Uterus (tissue), 2 donors: Measurements from ENCODE around the gene CRYBG1.

Source experiments
- CTCF ChIP-seq, 4 experiments: fragments of 200-600 bp in 2 of 4; fragments of 450-650 bp in 2 of 4; sonication (generic) in 2 of 4; IDR thresholded peaks; one replicate each; pipeline ENCODE4 v1.5.1; 2016 to 2019; ENCODE audit warnings: antibody characterized with exemption in 4 of 4, mild to moderate bottlenecking in 2 of 4, moderate library complexity in 1 of 4
- POLR2A ChIP-seq, 2 donors: fragments of 450-650 bp; IDR thresholded peaks; one replicate each; pipeline ENCODE4 v1.6.1; 2016; ENCODE audit warnings: antibody characterized with exemption in 2 of 2, mild to moderate bottlenecking in 1 of 2, moderate library complexity in 1 of 2

GRCh38 chr6:106442395-106442794, 81.9 kb downstream of the CRYBG1 start:
- TF ChIP-seq POLR2A (IDR thresholded peaks at IDR 0.05) (no peak), CTCF (IDR thresholded peaks at IDR 0.05) (no peak)
